22Rv1 (cell line): ENCODE data around the gene C16orf96.

ENCODE experiments used
- CTCF ChIP-seq: fragments of 450-650 bp; IDR thresholded peaks from 2 replicates; pipeline ENCODE4 v1.5.1; 2017; ENCODE audit warnings: mild to moderate bottlenecking
- ZFX ChIP-seq: fragments of 450-650 bp; IDR thresholded peaks from 2 replicates; pipeline ENCODE4 v1.6.1; 2017; ENCODE audit warnings: antibody characterized with exemption, borderline replicate concordance

GRCh38 chr16:4639899-4640509 lies 83.9 kb downstream of the C16orf96 start:
- TF ChIP-seq CTCF (no peak), ZFX (no peak)
